Bronchial epithelial cell (primary cell): ENCODE data around the gene KRT28. TPM values are rescaled to one million over a fixed set of nuclear protein-coding genes. Genes with fewer than 3 reads are reported as not detected.

Experiments used
- DNase-seq: peaks from one replicate; pipeline ENCODE4 v3.0.0-alpha.2; 2010; ENCODE audit warnings: low read depth
- FAIRE-seq: peaks from 2 replicates; lab custom pipeline; 2011; peaks lifted over from hg19 to GRCh38; lab: Jason Lieb, UNC
- H3K27me3 ChIP-seq: 2 replicates; pipeline ENCODE4 v1.5.1; 2011; ENCODE audit warnings: low read length; ENCODE audit not compliant: control insufficient read depth, insufficient read depth
- H3K36me3 ChIP-seq: 2 replicates; pipeline ENCODE4 v1.5.1; 2011; ENCODE audit warnings: low read length; ENCODE audit not compliant: control insufficient read depth, insufficient read depth
- H3K4me3 ChIP-seq: 2 replicates; pipeline ENCODE4 v1.5.1; 2011; ENCODE audit warnings: mild to moderate bottlenecking, low read depth, low read length, control low read depth
- total RNA-seq: library from RNA; depleted of rRNA; stranded (reverse); fragments of >200 nt; gene quantifications from 2 replicates; pipeline ENCODE4 v1.2.1, GENCODE V29; 2014
- TF ChIP-seq, protein P1 (sequence below): IDR thresholded peaks from 2 replicates; pipeline ENCODE4 v1.5.1; 2011; ENCODE audit warnings: mild to moderate bottlenecking, moderate library complexity, low read length, control low read depth, inconsistent platforms; ENCODE audit not compliant: insufficient read depth, severe bottlenecking

The KRT28 gene
- total RNA-seq, 1 donor from 2014 or later, result not detected

DNA sequence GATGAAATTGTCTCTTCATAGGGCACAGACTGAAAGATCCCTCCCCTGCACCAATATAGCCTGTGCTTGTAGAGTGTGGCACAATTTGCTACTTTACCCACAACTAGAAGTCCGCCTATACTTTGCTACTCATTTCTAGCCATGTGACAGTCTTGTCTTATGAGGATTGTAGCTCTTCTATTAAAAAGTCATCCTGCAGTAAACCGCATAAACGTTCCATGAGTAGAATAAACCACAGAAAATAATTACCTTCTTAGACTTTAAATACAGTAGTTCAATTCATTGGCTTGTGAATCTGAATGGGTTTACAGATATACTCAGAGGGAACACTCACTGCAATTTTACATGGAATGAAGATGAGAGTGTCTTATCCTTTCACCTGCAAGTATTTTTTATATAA is 21.8 kb downstream of the KRT28 start:
- no peak overlapping the region for H3K4me3 ChIP-seq
- no peaks in the 10 kb centered on the region for H3K36me3 ChIP-seq
- peaks cover 2% of the 10 kb centered on the region for H3K27me3 ChIP-seq
- TF ChIP-seq, protein P1, sequence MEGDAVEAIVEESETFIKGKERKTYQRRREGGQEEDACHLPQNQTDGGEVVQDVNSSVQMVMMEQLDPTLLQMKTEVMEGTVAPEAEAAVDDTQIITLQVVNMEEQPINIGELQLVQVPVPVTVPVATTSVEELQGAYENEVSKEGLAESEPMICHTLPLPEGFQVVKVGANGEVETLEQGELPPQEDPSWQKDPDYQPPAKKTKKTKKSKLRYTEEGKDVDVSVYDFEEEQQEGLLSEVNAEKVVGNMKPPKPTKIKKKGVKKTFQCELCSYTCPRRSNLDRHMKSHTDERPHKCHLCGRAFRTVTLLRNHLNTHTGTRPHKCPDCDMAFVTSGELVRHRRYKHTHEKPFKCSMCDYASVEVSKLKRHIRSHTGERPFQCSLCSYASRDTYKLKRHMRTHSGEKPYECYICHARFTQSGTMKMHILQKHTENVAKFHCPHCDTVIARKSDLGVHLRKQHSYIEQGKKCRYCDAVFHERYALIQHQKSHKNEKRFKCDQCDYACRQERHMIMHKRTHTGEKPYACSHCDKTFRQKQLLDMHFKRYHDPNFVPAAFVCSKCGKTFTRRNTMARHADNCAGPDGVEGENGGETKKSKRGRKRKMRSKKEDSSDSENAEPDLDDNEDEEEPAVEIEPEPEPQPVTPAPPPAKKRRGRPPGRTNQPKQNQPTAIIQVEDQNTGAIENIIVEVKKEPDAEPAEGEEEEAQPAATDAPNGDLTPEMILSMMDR, result no peak
- DNase-seq, result no peak
- no peak for FAIRE-seq

- no peak for DNase-seq
- no peak for FAIRE-seq
- no peaks in the 10 kb centered on the region for H3K36me3 ChIP-seq
- no peak overlapping the region for H3K4me3 ChIP-seq
- peaks cover 2% of the 10 kb centered on the region for H3K27me3 ChIP-seq
- TF ChIP-seq, protein P1, result no peak
Measured at GRCh38 chr17:40777459-40777858, 22.3 kb downstream of the KRT28 start.

GRCh38 chr17:40775945-40776344 is 23.8 kb downstream of the KRT28 start:
- DNase-seq (no peak), FAIRE-seq (no peak)
- TF ChIP-seq, protein P1, result no peak
- Histone ChIP-seq H3K36me3 (no peaks in the 10 kb centered on the region), H3K27me3 (peaks cover 2% of the 10 kb centered on the region), H3K4me3 (no peak overlapping the region)

DNA sequence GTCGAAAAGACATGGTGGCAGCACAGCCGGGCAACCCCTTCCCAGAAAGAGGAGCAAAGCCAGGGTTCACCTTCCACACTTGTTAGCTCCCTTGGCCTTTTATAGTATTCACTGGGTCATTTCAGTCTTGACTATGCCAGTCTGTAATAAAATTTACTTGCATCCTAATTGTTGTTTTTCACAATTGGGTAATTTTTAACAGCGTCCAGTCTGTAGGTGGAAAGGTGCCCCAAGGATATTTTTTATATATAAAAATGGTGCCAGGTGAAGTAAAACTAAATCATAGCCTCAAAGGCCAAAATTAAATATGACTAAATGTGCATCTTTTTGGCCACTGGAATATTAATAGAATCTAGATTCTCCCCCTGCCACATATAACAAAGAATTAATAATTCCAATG is 27.7 kb downstream of the KRT28 start, which contains the start of gene KRT26:
Gene KRT26, minus strand, starts transcription at position 101 of the 400 bp plus-strand sequence. Its CDS starts 88 bp downstream, at position 13.
- no peak within 1 kb of the TSS for H3K4me3 ChIP-seq
- no peak for FAIRE-seq
- no peaks in the 10 kb centered on the region for H3K36me3 ChIP-seq
- H3K27me3 ChIP-seq, result no peaks in the 10 kb centered on the region
- no peak for DNase-seq
- TF ChIP-seq, protein P1, result no peak

GRCh38 chr17:40765657-40766056 is 34.1 kb downstream of the KRT28 start:
- TF ChIP-seq, protein P1, result no peak
- Histone ChIP-seq H3K27me3 (no peaks in the 10 kb centered on the region), H3K36me3 (no peaks in the 10 kb centered on the region), H3K4me3 (no peak overlapping the region)
- no peak for DNase-seq
- no peak for FAIRE-seq

- Histone ChIP-seq H3K36me3 (no peaks in the 10 kb centered on the region), H3K4me3 (no peak overlapping the region), H3K27me3 (no peaks in the 10 kb centered on the region)
- DNase-seq, result no peak
- TF ChIP-seq, protein P1, result no peak
- no peak for FAIRE-seq
Measured at GRCh38 chr17:40763752-40764151, 36.0 kb downstream of the KRT28 start.
